HEK293 (cell line): ENCODE measurements around the gene C5orf34.
A peak's percentile ranks its signal among the peaks of the same experiment; 100 is the strongest.

ENCODE experiments used
- CTCF ChIA-PET: fragments of 350-600 bp; formaldehyde crosslinking; extraction: SDS; loops from one replicate; lab custom pipeline; 2021; ENCODE audit warnings: antibody characterized with exemption; lab: Yijun Ruan, JAX
- POLR2A ChIA-PET: fragments of 300-600 bp; formaldehyde crosslinking; extraction: SDS; loops from one replicate; lab custom pipeline; 2020; ENCODE audit warnings: antibody characterized with exemption, inconsistent platforms; lab: Yijun Ruan, JAX
- H3K27ac ChIP-seq: fragments of 200-500 bp; sonication (Bioruptor generic); 2 replicates; pipeline ENCODE4 v1.5.1; 2014; ENCODE audit warnings: low read depth, low read length, control low read depth, inconsistent platforms; ENCODE audit errors: extremely low read depth
- H3K36me3 ChIP-seq, 2 experiments: fragments of 200-500 bp in 1 of 2; sonication (Bioruptor generic) in 1 of 2; 1 replicate in 1 of 2; 2 replicates in 1 of 2; pipeline ENCODE4 v1.5.1; 2014 to 2017; ENCODE audit warnings: inconsistent platforms in 2 of 2, low read length in 2 of 2; ENCODE audit not compliant: control insufficient read depth in 2 of 2, insufficient read depth in 1 of 2
- H3K4me1 ChIP-seq: fragments of 200-500 bp; sonication (Bioruptor generic); 2 replicates; pipeline ENCODE4 v1.5.1; 2014; ENCODE audit warnings: mild to moderate bottlenecking, low read length, inconsistent platforms; ENCODE audit not compliant: control insufficient read depth, insufficient read depth
- H3K4me3 ChIP-seq: 2 replicates; pipeline ENCODE4 v1.5.1; 2011; ENCODE audit warnings: low read depth, mild to moderate bottlenecking, control low read depth, low read length, moderate library complexity
- H3K9me3 ChIP-seq: fragments of 200-500 bp; sonication (Bioruptor generic); 2 replicates; pipeline ENCODE4 v1.5.1; 2014; ENCODE audit warnings: low read depth, low read length, inconsistent platforms; ENCODE audit not compliant: control insufficient read depth, insufficient read depth
- PRDM1 ChIP-seq: fragments of 450-650 bp; formaldehyde crosslinking; IDR thresholded peaks from 2 replicates; pipeline ENCODE4; 2016; ENCODE audit warnings: missing biosample characterization, missing genetic modification characterization
- SCRT1 ChIP-seq: fragments of 450-650 bp; formaldehyde crosslinking; IDR thresholded peaks from 2 replicates; pipeline ENCODE4 v1.5.1; 2016; ENCODE audit warnings: missing biosample characterization, missing genetic modification characterization, borderline replicate concordance
- TRIM28 ChIP-seq: IDR thresholded peaks from 2 replicates; pipeline ENCODE4 v1.6.1; 2011; ENCODE audit warnings: low read length, control low read depth, borderline replicate concordance
- YY1 ChIP-seq: fragments of 450-650 bp; formaldehyde crosslinking; IDR thresholded peaks from 2 replicates; pipeline ENCODE4 v1.5.1; 2018; ENCODE audit warnings: missing biosample characterization, missing genetic modification characterization
- ZIC2 ChIP-seq: fragments of 450-650 bp; formaldehyde crosslinking; IDR thresholded peaks from 2 replicates; pipeline ENCODE4 v1.5.1; 2016; ENCODE audit warnings: missing biosample characterization, missing genetic modification characterization
- ZNF174 ChIP-seq: fragments of 450-650 bp; formaldehyde crosslinking; IDR thresholded peaks from 2 replicates; pipeline ENCODE4 v1.5.0; 2017; ENCODE audit warnings: missing biosample characterization, mild to moderate bottlenecking, missing genetic modification characterization
- ZNF335 ChIP-seq: fragments of 450-650 bp; formaldehyde crosslinking; conservative IDR thresholded peaks from 2 replicates; pipeline ENCODE4 v1.5.1; 2016; ENCODE audit warnings: missing biosample characterization, missing genetic modification characterization
- ZNF341 ChIP-seq: fragments of 450-650 bp; formaldehyde crosslinking; IDR thresholded peaks from 2 replicates; pipeline ENCODE4; 2016; ENCODE audit warnings: low read depth, missing biosample characterization, missing genetic modification characterization
- ZNF404 ChIP-seq: fragments of 450-650 bp; formaldehyde crosslinking; IDR thresholded peaks from 2 replicates; pipeline ENCODE4 v1.5.1; 2017; ENCODE audit warnings: missing biosample characterization, missing genetic modification characterization
- ZNF654 ChIP-seq: fragments of 450-650 bp; formaldehyde crosslinking; IDR thresholded peaks from 2 replicates; pipeline ENCODE4 v1.5.1; 2016; ENCODE audit warnings: low read depth, missing biosample characterization, missing genetic modification characterization
- ZNF664 ChIP-seq: fragments of 450-650 bp; formaldehyde crosslinking; IDR thresholded peaks from 2 replicates; pipeline ENCODE4 v1.5.1; 2016; ENCODE audit warnings: missing biosample characterization, missing genetic modification characterization
- ZNF76 ChIP-seq: fragments of 450-650 bp; formaldehyde crosslinking; IDR thresholded peaks from 2 replicates; pipeline ENCODE4; 2016; ENCODE audit warnings: low read depth, missing biosample characterization, missing genetic modification characterization, borderline replicate concordance
- ZNF768 ChIP-seq: fragments of 450-650 bp; formaldehyde crosslinking; IDR thresholded peaks from 2 replicates; pipeline ENCODE4 v1.5.1; 2018; ENCODE audit warnings: missing biosample characterization, mild to moderate bottlenecking, missing genetic modification characterization
- ZNF791 ChIP-seq: fragments of 450-650 bp; formaldehyde crosslinking; IDR thresholded peaks from 2 replicates; pipeline ENCODE4 v1.5.1; 2016; ENCODE audit warnings: missing biosample characterization, missing genetic modification characterization
- ZNF837 ChIP-seq: fragments of 450-650 bp; formaldehyde crosslinking; IDR thresholded peaks from 2 replicates; pipeline ENCODE4 v1.5.1; 2016; ENCODE audit warnings: missing biosample characterization, missing genetic modification characterization
- TF ChIP-seq, protein P1 (sequence below): fragments of 450-650 bp; formaldehyde crosslinking; IDR thresholded peaks from 2 replicates; pipeline ENCODE4 v1.5.1; 2016; ENCODE audit warnings: missing biosample characterization, missing genetic modification characterization
- TF ChIP-seq, protein P2 (sequence below): fragments of 450-650 bp; formaldehyde crosslinking; IDR thresholded peaks from 2 replicates; pipeline ENCODE4 v1.5.1; 2017; ENCODE audit warnings: missing biosample characterization, missing genetic modification characterization
- TF ChIP-seq, protein P3 (sequence below): fragments of 450-650 bp; formaldehyde crosslinking; IDR thresholded peaks from 2 replicates; pipeline ENCODE4 v1.5.1; 2016; ENCODE audit warnings: missing biosample characterization, missing genetic modification characterization
- TF ChIP-seq, protein P4 (sequence below): fragments of 450-650 bp; formaldehyde crosslinking; IDR thresholded peaks from 2 replicates; pipeline ENCODE4 v1.5.1; 2016; ENCODE audit warnings: missing biosample characterization, missing genetic modification characterization
- TF ChIP-seq, protein P5 (sequence below): fragments of 450-650 bp; formaldehyde crosslinking; conservative IDR thresholded peaks from 2 replicates; pipeline ENCODE4 v1.5.1; 2016; ENCODE audit warnings: low read depth, missing biosample characterization, missing genetic modification characterization

Gene C5orf34

DNA sequence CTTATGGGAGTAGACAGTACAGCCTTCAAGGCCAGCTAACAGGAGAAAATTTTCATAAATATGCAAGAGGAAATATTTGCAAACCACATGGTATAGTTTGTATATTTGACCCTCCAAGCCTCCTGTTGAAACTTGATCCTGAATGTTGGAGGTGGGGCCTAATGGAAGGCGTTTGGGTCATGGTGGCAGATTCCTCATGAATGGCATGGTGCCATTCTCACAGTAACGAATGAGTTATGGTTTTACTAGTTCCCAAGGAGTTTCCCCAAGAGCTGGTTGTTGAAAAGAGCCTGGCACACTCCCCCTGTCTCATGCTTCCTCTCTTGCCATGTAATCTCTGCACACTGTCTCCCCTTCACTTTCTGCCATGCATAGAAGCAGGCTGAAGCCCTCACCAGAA lies 45.2 kb upstream of the C5orf34 start:
- no peak for TF ChIP-seq ZNF664 (tag by site-specific recombination)
- peak; percentile 41 for TF ChIP-seq ZNF335 (tag by site-specific recombination)
- TF ChIP-seq, protein P1, sequence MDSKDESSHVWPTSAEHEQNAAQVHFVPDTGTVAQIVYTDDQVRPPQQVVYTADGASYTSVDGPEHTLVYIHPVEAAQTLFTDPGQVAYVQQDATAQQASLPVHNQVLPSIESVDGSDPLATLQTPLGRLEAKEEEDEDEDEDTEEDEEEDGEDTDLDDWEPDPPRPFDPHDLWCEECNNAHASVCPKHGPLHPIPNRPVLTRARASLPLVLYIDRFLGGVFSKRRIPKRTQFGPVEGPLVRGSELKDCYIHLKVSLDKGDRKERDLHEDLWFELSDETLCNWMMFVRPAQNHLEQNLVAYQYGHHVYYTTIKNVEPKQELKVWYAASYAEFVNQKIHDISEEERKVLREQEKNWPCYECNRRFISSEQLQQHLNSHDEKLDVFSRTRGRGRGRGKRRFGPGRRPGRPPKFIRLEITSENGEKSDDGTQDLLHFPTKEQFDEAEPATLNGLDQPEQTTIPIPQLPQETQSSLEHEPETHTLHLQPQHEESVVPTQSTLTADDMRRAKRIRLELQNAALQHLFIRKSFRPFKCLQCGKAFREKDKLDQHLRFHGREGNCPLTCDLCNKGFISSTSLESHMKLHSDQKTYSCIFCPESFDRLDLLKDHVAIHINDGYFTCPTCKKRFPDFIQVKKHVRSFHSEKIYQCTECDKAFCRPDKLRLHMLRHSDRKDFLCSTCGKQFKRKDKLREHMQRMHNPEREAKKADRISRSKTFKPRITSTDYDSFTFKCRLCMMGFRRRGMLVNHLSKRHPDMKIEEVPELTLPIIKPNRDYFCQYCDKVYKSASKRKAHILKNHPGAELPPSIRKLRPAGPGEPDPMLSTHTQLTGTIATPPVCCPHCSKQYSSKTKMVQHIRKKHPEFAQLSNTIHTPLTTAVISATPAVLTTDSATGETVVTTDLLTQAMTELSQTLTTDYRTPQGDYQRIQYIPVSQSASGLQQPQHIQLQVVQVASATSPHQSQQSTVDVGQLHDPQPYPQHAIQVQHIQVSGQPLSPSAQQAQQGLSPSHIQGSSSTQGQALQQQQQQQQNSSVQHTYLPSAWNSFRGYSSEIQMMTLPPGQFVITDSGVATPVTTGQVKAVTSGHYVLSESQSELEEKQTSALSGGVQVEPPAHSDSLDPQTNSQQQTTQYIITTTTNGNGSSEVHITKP = 0 out of 2 replicates have a peak, but pooled peaks have one; percentile 23
- TF ChIP-seq PRDM1 (tag by site-specific recombination) = 0 out of 2 replicates have a peak, but pooled peaks have one; percentile 9
- no peak for TF ChIP-seq ZNF791
- TF ChIP-seq ZNF654 (tag by site-specific recombination) = no peak
- peak; percentile 73 for TF ChIP-seq ZNF341 (tag by site-specific recombination)
- no peak for TF ChIP-seq SCRT1
- TF ChIP-seq YY1 (tag by site-specific recombination) = peak; percentile 26; the same call in 1 of the 2 replicates
- ChIA-PET CTCF (interaction anchor here (0.6 to 0.9 kb wide), 2 partner anchors 17 to 18 kb away, joined by 3 read pairs; no protein-coding TSS in a partner anchor), POLR2A (interaction anchor here (1.0 kb wide), 1 partner anchor 20 kb away, joined by 8 read pairs; no protein-coding TSS in a partner anchor)
- Histone ChIP-seq H3K27ac (no peak overlapping the region; the same call in 1 of the 2 replicates), H3K4me1 (peaks cover 9% of the 10 kb centered on the region; the same call in 1 of the 2 replicates), H3K9me3 (no peaks in the 10 kb centered on the region), H3K36me3 (peaks cover 2 to 3% of the 10 kb centered on the region in 2 experiments; a peak in 2 of 3 replicates), H3K4me3 (no peak overlapping the region)

DNA sequence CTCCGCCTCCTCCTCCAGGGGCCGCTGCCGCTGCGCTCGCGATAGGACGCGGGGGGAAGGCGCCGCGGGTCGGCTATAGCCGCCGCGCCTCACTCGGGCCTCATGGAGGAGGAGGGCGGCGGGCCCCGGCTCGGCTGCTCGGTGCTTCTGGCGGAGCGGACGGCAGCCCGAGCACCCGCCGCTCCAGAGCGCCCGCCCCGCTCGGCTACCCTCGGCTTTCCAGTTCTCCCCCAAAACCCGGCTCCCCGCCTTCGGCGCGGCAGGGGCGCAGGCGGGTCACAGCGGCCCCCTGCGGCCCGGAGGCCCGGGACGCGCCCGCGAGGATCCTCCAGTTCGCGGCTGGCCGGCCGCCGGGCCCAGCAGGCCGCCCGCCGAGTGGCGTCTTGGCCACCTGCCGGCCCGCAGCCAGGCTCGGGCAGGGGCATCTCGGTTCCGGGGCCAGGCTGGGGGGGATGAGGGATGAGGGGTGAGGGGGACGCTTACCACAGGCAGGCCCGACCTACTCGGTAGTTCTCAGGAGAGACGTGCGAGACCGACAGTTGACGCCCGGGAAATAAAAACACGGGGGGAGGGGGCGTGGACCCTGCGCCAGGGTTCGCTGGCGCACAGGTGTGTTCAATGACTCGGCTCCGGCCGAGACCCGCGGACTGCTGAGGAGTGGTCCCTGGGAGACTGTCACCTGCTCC lies 42.1 kb upstream of the C5orf34 start, which contains the start of gene PAIP1:
Gene PAIP1, minus strand, starts transcription at position 221 of the 686 bp plus-strand sequence. CDS start 231 bp downstream, outside the sequence.
- CTCF ChIA-PET = interaction anchor here (0.6 kb wide), 1 partner anchor 102 kb away, joined by 3 read pairs; no protein-coding TSS in a partner anchor
- Histone ChIP-seq H3K9me3 (no peaks in the 10 kb centered on the region), H3K4me3 (peak within 1 kb of the TSS; percentile 100), H3K4me1 (peaks cover 18% of the 10 kb centered on the region; the same call in 1 of the 2 replicates), H3K36me3 (peaks cover 29 to 33% of the 10 kb centered on the region in 2 experiments), H3K27ac (peak within 1 kb of the TSS; percentile 97)
- POLR2A ChIA-PET = interaction anchor here (0.6 to 2.3 kb wide), 3 partner anchors 23 to 73 kb away, joined by 3 to 15 read pairs (median 6); partner anchors contain the start of genes NNT and TMEM267
- TF ChIP-seq ZNF174 (tag by site-specific recombination) (no peak), ZIC2 (tag by site-specific recombination) (peak; percentile 29), ZNF76 (tag by site-specific recombination) (0 out of 2 replicates have a peak, but pooled peaks have one; percentile 7), ZNF768 (tag by site-specific recombination) (no peak), ZNF837 (tag by site-specific recombination) (no peak), TRIM28 (no peak), ZNF404 (tag by site-specific recombination) (no peak)
- TF ChIP-seq, protein P2, sequence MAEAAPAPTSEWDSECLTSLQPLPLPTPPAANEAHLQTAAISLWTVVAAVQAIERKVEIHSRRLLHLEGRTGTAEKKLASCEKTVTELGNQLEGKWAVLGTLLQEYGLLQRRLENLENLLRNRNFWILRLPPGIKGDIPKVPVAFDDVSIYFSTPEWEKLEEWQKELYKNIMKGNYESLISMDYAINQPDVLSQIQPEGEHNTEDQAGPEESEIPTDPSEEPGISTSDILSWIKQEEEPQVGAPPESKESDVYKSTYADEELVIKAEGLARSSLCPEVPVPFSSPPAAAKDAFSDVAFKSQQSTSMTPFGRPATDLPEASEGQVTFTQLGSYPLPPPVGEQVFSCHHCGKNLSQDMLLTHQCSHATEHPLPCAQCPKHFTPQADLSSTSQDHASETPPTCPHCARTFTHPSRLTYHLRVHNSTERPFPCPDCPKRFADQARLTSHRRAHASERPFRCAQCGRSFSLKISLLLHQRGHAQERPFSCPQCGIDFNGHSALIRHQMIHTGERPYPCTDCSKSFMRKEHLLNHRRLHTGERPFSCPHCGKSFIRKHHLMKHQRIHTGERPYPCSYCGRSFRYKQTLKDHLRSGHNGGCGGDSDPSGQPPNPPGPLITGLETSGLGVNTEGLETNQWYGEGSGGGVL (tag by site-specific recombination) = peak; percentile 75
- TF ChIP-seq, protein P3, sequence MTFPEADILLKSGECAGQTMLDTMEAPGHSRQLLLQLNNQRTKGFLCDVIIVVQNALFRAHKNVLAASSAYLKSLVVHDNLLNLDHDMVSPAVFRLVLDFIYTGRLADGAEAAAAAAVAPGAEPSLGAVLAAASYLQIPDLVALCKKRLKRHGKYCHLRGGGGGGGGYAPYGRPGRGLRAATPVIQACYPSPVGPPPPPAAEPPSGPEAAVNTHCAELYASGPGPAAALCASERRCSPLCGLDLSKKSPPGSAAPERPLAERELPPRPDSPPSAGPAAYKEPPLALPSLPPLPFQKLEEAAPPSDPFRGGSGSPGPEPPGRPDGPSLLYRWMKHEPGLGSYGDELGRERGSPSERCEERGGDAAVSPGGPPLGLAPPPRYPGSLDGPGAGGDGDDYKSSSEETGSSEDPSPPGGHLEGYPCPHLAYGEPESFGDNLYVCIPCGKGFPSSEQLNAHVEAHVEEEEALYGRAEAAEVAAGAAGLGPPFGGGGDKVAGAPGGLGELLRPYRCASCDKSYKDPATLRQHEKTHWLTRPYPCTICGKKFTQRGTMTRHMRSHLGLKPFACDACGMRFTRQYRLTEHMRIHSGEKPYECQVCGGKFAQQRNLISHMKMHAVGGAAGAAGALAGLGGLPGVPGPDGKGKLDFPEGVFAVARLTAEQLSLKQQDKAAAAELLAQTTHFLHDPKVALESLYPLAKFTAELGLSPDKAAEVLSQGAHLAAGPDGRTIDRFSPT (tag by site-specific recombination) = peak; percentile 62
- TF ChIP-seq, protein P4, sequence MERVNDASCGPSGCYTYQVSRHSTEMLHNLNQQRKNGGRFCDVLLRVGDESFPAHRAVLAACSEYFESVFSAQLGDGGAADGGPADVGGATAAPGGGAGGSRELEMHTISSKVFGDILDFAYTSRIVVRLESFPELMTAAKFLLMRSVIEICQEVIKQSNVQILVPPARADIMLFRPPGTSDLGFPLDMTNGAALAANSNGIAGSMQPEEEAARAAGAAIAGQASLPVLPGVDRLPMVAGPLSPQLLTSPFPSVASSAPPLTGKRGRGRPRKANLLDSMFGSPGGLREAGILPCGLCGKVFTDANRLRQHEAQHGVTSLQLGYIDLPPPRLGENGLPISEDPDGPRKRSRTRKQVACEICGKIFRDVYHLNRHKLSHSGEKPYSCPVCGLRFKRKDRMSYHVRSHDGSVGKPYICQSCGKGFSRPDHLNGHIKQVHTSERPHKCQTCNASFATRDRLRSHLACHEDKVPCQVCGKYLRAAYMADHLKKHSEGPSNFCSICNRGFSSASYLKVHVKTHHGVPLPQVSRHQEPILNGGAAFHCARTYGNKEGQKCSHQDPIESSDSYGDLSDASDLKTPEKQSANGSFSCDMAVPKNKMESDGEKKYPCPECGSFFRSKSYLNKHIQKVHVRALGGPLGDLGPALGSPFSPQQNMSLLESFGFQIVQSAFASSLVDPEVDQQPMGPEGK = no peak; the same call in 1 of the 2 replicates
- TF ChIP-seq, protein P5, sequence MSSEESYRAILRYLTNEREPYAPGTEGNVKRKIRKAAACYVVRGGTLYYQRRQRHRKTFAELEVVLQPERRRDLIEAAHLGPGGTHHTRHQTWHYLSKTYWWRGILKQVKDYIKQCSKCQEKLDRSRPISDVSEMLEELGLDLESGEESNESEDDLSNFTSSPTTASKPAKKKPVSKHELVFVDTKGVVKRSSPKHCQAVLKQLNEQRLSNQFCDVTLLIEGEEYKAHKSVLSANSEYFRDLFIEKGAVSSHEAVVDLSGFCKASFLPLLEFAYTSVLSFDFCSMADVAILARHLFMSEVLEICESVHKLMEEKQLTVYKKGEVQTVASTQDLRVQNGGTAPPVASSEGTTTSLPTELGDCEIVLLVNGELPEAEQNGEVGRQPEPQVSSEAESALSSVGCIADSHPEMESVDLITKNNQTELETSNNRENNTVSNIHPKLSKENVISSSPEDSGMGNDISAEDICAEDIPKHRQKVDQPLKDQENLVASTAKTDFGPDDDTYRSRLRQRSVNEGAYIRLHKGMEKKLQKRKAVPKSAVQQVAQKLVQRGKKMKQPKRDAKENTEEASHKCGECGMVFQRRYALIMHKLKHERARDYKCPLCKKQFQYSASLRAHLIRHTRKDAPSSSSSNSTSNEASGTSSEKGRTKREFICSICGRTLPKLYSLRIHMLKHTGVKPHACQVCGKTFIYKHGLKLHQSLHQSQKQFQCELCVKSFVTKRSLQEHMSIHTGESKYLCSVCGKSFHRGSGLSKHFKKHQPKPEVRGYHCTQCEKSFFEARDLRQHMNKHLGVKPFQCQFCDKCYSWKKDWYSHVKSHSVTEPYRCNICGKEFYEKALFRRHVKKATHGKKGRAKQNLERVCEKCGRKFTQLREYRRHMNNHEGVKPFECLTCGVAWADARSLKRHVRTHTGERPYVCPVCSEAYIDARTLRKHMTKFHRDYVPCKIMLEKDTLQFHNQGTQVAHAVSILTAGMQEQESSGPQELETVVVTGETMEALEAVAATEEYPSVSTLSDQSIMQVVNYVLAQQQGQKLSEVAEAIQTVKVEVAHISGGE = peak; percentile 80
